ENCODE measurements around the gene AKAP10.
"Not testable (repeated sequence)": the region's sequence is repeated elsewhere in the genome, so short reads cannot be mapped to it uniquely, and the experiment has no call there.

Gene AKAP10

GRCh38 chr17:19867329-19868078 lies 110.1 kb downstream of the AKAP10 start, which contains the start of gene ULK2:
ULK2 (minus strand) TSS chr17:19867936; CDS start chr17:19867417, 519 bp downstream.
- DNase-seq: peak; percentile 66 to 81

GRCh38 chr17:19867079-19867328 lies 110.6 kb downstream of the AKAP10 start:
- peak; percentile 78 to 81 for DNase-seq

- DNase-seq: no peak
Observed at GRCh38 chr17:19865021-19865420, 112.6 kb downstream of the AKAP10 start.

- DNase-seq: not testable (repeated sequence)
Observed at GRCh38 chr17:19860647-19861177, 116.9 kb downstream of the AKAP10 start.

- DNase-seq: no peak
Observed at GRCh38 chr17:19857640-19858039, 120.0 kb downstream of the AKAP10 start.

Measured in SHP77 (cell line).